HG03060 (cell line): ENCODE data around the gene FAM47E.

Source experiments
- ATAC-seq: cut with Tn5 transposase; IDR thresholded peaks from one replicate; pipeline ENCODE4 v1.9.1; 2021; ENCODE audit warnings: low read depth, moderate number of reproducible peaks; ENCODE audit not compliant: unreplicated experiment

FAM47E gene

DNA sequence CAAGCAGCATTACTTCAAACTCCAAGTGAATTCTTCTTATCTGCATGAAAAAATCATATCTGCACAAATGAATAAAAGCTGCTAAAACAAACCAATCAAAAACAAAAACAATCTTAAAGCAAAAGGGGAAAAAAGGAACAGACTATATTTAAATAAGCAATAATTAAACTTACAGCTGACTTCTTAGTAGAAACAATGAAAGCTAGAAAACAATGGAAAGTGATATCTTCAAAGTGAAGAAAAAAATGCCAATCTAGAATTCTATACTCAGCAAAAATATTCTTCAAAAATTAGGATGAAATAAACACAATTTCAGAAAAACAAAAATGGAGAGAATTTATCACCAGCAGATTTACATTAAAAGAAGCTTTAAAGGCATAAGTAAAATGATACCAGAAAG lies 75.0 kb downstream of the FAM47E start:
- ATAC-seq, result no peak
